ENCODE results near the gene SOX4. TPM values are rescaled to one million over a fixed set of nuclear protein-coding genes. Genes with fewer than 3 reads are reported as not detected.

The SOX4 gene
- total and polyA plus RNA-seq, 2 donors (not counting 3 experiments of a cell fraction or from before 2014, with no cell fraction given) = 20.4 to 121 TPM

DNA sequence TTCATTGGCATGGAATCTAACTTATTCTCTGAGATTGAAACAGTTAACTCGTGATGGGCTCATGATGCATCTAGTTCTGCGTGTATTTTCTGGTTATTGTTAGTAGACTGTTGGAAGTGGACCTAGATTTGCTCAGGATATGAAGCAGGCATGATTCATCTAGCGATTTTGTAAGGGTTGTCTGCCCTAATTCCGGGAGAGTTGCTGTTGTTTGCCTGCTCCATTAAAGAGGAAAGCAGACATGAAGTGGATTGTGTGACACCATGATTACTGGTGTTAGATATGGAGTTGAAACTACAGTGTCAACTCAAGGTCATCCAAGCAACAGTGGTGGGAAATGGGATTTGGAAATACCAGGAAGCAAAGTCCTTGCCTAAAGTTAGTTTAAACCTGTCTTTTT is 41.0 kb downstream of the SOX4 start:
- Histone ChIP-seq H3K4me1 (ENCODE audit: control insufficient read depth, extremely low read depth, insufficient read depth, low read length) (peaks cover 16% of the 10 kb centered on the region), H3K9me1 (replicated peaks; ENCODE audit: control insufficient read depth, extremely low read depth, insufficient read depth, low read length) (no peaks in the 10 kb centered on the region), H3K27me3 (ENCODE audit: control insufficient read depth in 2 of 2, insufficient read depth in 2 of 2, low read length in 2 of 2) (no peaks in the 10 kb centered on the region), H3K4me3 (replicated peaks in 1 of 3; ENCODE audit: insufficient read depth in 1 of 3, low read depth in 1 of 3, low read length in 3 of 3) (no peak overlapping the region), H3K36me3 (ENCODE audit: control insufficient read depth in 2 of 2, extremely low read depth in 1 of 2, insufficient read depth in 2 of 2, low read length in 2 of 2) (no peaks in the 10 kb centered on the region), H3K4me2 (ENCODE audit: insufficient read depth, low read length) (peak overlapping the region; percentile 1), H3K9ac (replicated peaks; ENCODE audit: extremely low read depth, insufficient read depth, low read length) (peak overlapping the region; percentile 42), H3K79me2 (ENCODE audit: control insufficient read depth, insufficient read depth, low read length) (no peaks in the 10 kb centered on the region), H4K20me1 (replicated peaks; ENCODE audit: control insufficient read depth, extremely low read depth, insufficient read depth, low read length) (no peaks in the 10 kb centered on the region), H2AFZ (ENCODE audit: low read depth, low read length) (no peak overlapping the region), H3K27ac (ENCODE audit: insufficient read depth, low read depth, low read length) (peak overlapping the region; percentile 67), H3K9me3 (replicated peaks; ENCODE audit: control insufficient read depth, insufficient read depth, low read length) (no peaks in the 10 kb centered on the region)
- DNase-seq (ENCODE audit: low read depth, low spot score) (peak; percentile 97), FAIRE-seq (peak; percentile 99)
- no TSS peak for BruUV-seq (replicated peaks)
- ChIA-PET POLR2A (interaction anchor here (0.6 kb wide), 2 partner anchors 118 to 138 kb away, joined by 3 to 5 read pairs; no protein-coding TSS in a partner anchor), CTCF (interaction anchor here (0.9 kb wide), 1 partner anchor 31 kb away, joined by 3 read pairs; no protein-coding TSS in a partner anchor)
- TF ChIP-seq, protein P1, sequence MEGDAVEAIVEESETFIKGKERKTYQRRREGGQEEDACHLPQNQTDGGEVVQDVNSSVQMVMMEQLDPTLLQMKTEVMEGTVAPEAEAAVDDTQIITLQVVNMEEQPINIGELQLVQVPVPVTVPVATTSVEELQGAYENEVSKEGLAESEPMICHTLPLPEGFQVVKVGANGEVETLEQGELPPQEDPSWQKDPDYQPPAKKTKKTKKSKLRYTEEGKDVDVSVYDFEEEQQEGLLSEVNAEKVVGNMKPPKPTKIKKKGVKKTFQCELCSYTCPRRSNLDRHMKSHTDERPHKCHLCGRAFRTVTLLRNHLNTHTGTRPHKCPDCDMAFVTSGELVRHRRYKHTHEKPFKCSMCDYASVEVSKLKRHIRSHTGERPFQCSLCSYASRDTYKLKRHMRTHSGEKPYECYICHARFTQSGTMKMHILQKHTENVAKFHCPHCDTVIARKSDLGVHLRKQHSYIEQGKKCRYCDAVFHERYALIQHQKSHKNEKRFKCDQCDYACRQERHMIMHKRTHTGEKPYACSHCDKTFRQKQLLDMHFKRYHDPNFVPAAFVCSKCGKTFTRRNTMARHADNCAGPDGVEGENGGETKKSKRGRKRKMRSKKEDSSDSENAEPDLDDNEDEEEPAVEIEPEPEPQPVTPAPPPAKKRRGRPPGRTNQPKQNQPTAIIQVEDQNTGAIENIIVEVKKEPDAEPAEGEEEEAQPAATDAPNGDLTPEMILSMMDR (IDR thresholded peaks at IDR 0.05; ENCODE audit: extremely low read depth in 1 of 2, insufficient read depth in 1 of 2, low read depth in 1 of 2, low read length in 2 of 2) = no peak
- peak; percentile 93 for TF ChIP-seq JUN (IDR thresholded peaks at IDR 0.05; ENCODE audit: borderline replicate concordance, insufficient read depth, insufficient read length, low read depth)
- TF ChIP-seq MYC (IDR thresholded peaks at IDR 0.05; ENCODE audit: low read depth, low read length) = no peak
- TF ChIP-seq POLR2A (IDR thresholded peaks at IDR 0.05; ENCODE audit: low read depth, low read length) = no peak
- no peak for TF ChIP-seq EZH2 (IDR thresholded peaks at IDR 0.05; ENCODE audit: borderline replicate concordance, low read depth, low read length, severe bottlenecking)
- TF ChIP-seq POLR2AphosphoS5 (IDR thresholded peaks at IDR 0.05; ENCODE audit: insufficient read depth, low read depth, low read length) = peak; percentile 77
- TF ChIP-seq, protein P2, sequence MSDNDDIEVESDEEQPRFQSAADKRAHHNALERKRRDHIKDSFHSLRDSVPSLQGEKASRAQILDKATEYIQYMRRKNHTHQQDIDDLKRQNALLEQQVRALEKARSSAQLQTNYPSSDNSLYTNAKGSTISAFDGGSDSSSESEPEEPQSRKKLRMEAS (IDR thresholded peaks at IDR 0.05; ENCODE audit: insufficient read depth, insufficient read length) = no peak
- TF ChIP-seq FOS (IDR thresholded peaks at IDR 0.05; ENCODE audit: borderline replicate concordance, insufficient read depth, low read length) = peak; percentile 98
- peak; percentile 84 for TF ChIP-seq GATA2 (IDR thresholded peaks at IDR 0.05; ENCODE audit: insufficient read depth, insufficient read length, low read depth, low read length)
- intact Hi-C loops (cut with micrococcal nuclease) (loop anchor here (1.0 kb wide), 5 partner anchors 19 to 206 kb away; no protein-coding TSS in a partner anchor), dilution Hi-C loops (cut with MboI; ENCODE audit: extremely low pct_ligation_motif_present, low sequenced_read_pairs) (no loop called here)

Measured in endothelial cell of umbilical vein (primary cell).